ENCODE measurements around the gene CYP3A7. TPM values are rescaled to one million over a fixed set of nuclear protein-coding genes. Genes with fewer than 3 reads are reported as not detected.
"Not testable (repeated sequence)": the region's sequence is repeated elsewhere in the genome, so short reads cannot be mapped to it uniquely, and the experiment has no call there.

Gene CYP3A7
- total RNA-seq, 1 experiment from 2014 or later: not detected

GRCh38 chr7:99691658-99692057 is 43.3 kb downstream of the CYP3A7 start:
- H4K5ac ChIP-seq (ENCODE audit: insufficient read length, low read depth, low read length); H3K9ac ChIP-seq (ENCODE audit: extremely low read depth, insufficient read length, low read length); H2BK15ac ChIP-seq (ENCODE audit: low read depth, low read length); H3K18ac ChIP-seq (ENCODE audit: insufficient read length, low read depth, low read length); H2BK5ac ChIP-seq (ENCODE audit: insufficient read length, low read length); H3K27ac Mint-ChIP-seq; H3K27ac ChIP-seq (ENCODE audit: insufficient read length, low read depth, low read length); H3K9me3 ChIP-seq (ENCODE audit: control insufficient read depth, low read depth, low read length); H2BK12ac ChIP-seq (ENCODE audit: insufficient read length, low read depth, low read length); H3K79me2 ChIP-seq (ENCODE audit: insufficient read depth, low read length); H4K20me1 ChIP-seq (ENCODE audit: control insufficient read depth, insufficient read depth, insufficient read length); H3K23me2 ChIP-seq (ENCODE audit: insufficient read length, low read depth, low read length, poor library complexity, severe bottlenecking); H2AFZ ChIP-seq (ENCODE audit: low read length); H2BK20ac ChIP-seq (ENCODE audit: low read depth, low read length, poor library complexity, severe bottlenecking); H3K27me3 ChIP-seq (ENCODE audit: insufficient read depth, low read length); H4K8ac ChIP-seq (replicated peaks; ENCODE audit: insufficient read length, low read depth, low read length); DNase-seq; H2AK5ac ChIP-seq (ENCODE audit: insufficient read length, low read length); H3K56ac ChIP-seq (ENCODE audit: insufficient read length, low read depth, low read length); H3T11ph ChIP-seq (ENCODE audit: low read length); H4K91ac ChIP-seq (ENCODE audit: insufficient read length, low read depth, low read length); H3K4ac ChIP-seq (ENCODE audit: low read depth, low read length); H3K4me2 ChIP-seq (ENCODE audit: insufficient read depth, insufficient read length, low read length); H3K79me1 ChIP-seq (ENCODE audit: insufficient read depth, low read depth, low read length, poor library complexity, severe bottlenecking); H2BK120ac ChIP-seq (ENCODE audit: low read depth, low read length, poor library complexity, severe bottlenecking); H3K36me3 Mint-ChIP-seq (ENCODE audit: insufficient read depth in 1 of 3, low read depth in 3 of 3); H3K4me1 ChIP-seq (ENCODE audit: insufficient read depth, low read length); H3K4me3 Mint-ChIP-seq; H3K14ac ChIP-seq (ENCODE audit: insufficient read depth, low read length); H3K9me3 Mint-ChIP-seq; H3K23ac ChIP-seq (ENCODE audit: insufficient read length, low read depth, low read length): not testable (repeated sequence)
- no CpG with 5 or more reads among the region's 1 CpG for WGBS (ENCODE audit: extremely low coverage, insufficient read length, low lambda C conversion rate)
- Mint-ChIP-seq H3K4me1 (peaks cover 18 to 21% of the 10 kb centered on the region in 2 experiments), H3K27me3 (ENCODE audit: low read depth) (peaks cover 24% of the 10 kb centered on the region)

GRCh38 chr7:99690918-99691317 is 44.1 kb downstream of the CYP3A7 start:
- not testable (repeated sequence) for H3K4me1 ChIP-seq (ENCODE audit: insufficient read depth, low read length); H2AK5ac ChIP-seq (ENCODE audit: insufficient read length, low read length); H3K79me2 ChIP-seq (ENCODE audit: insufficient read depth, low read length); H3K27me3 ChIP-seq (ENCODE audit: insufficient read depth, low read length); H3K9me3 Mint-ChIP-seq; H3K4me2 ChIP-seq (ENCODE audit: insufficient read depth, insufficient read length, low read length); H2AFZ ChIP-seq (ENCODE audit: low read length); H3K36me3 Mint-ChIP-seq (ENCODE audit: insufficient read depth in 1 of 3, low read depth in 3 of 3); H3K56ac ChIP-seq (ENCODE audit: insufficient read length, low read depth, low read length); H3K27ac Mint-ChIP-seq; H3K23me2 ChIP-seq (ENCODE audit: insufficient read length, low read depth, low read length, poor library complexity, severe bottlenecking); DNase-seq; H3T11ph ChIP-seq (ENCODE audit: low read length); H4K20me1 ChIP-seq (ENCODE audit: control insufficient read depth, insufficient read depth, insufficient read length); H3K14ac ChIP-seq (ENCODE audit: insufficient read depth, low read length); H3K23ac ChIP-seq (ENCODE audit: insufficient read length, low read depth, low read length); H3K79me1 ChIP-seq (ENCODE audit: insufficient read depth, low read depth, low read length, poor library complexity, severe bottlenecking); H4K5ac ChIP-seq (ENCODE audit: insufficient read length, low read depth, low read length); H2BK20ac ChIP-seq (ENCODE audit: low read depth, low read length, poor library complexity, severe bottlenecking); H3K27ac ChIP-seq (ENCODE audit: insufficient read length, low read depth, low read length); H3K4me3 Mint-ChIP-seq; H3K4ac ChIP-seq (ENCODE audit: low read depth, low read length); H4K8ac ChIP-seq (replicated peaks; ENCODE audit: insufficient read length, low read depth, low read length); H2BK5ac ChIP-seq (ENCODE audit: insufficient read length, low read length); H3K9ac ChIP-seq (ENCODE audit: extremely low read depth, insufficient read length, low read length); H3K18ac ChIP-seq (ENCODE audit: insufficient read length, low read depth, low read length); H2BK120ac ChIP-seq (ENCODE audit: low read depth, low read length, poor library complexity, severe bottlenecking); H3K9me3 ChIP-seq (ENCODE audit: control insufficient read depth, low read depth, low read length); H4K91ac ChIP-seq (ENCODE audit: insufficient read length, low read depth, low read length); H2BK12ac ChIP-seq (ENCODE audit: insufficient read length, low read depth, low read length); H2BK15ac ChIP-seq (ENCODE audit: low read depth, low read length)
- peaks cover 24% of the 10 kb centered on the region for H3K27me3 Mint-ChIP-seq (ENCODE audit: low read depth)
- peaks cover 18 to 21% of the 10 kb centered on the region in 2 experiments for H3K4me1 Mint-ChIP-seq
- WGBS (ENCODE audit: extremely low coverage, insufficient read length, low lambda C conversion rate): no CpG with 5 or more reads among the region's 4 CpGs

All from H9 (cell line).